HTR-8/SVneo (cell line): Measurements from ENCODE around the gene GTF2H2.
"Not testable (repeated sequence)": the region's sequence is repeated elsewhere in the genome, so short reads cannot be mapped to it uniquely, and the experiment has no call there.

Experiments
- DNase-seq: peaks from one replicate; pipeline ENCODE4 v3.0.0; 2011; ENCODE audit warnings: low spot score, mixed read lengths; ENCODE audit not compliant: insufficient read length
- FAIRE-seq: peaks from 2 replicates; lab custom pipeline; 2011; peaks lifted over from hg19 to GRCh38; lab: Jason Lieb, UNC

GTF2H2 gene

GRCh38 chr5:71067262-71067928 is at the start of gene GTF2H2:
Gene GTF2H2 (minus strand): TSS chr5:71067676. CDS start chr5:71062763, 4,913 bp downstream.
- not testable (repeated sequence) for DNase-seq, FAIRE-seq

GRCh38 chr5:71109730-71110275 is 42.3 kb upstream of the GTF2H2 start:
- not testable (repeated sequence) for FAIRE-seq

GRCh38 chr5:71099996-71100395 is 32.5 kb upstream of the GTF2H2 start:
- not testable (repeated sequence) for FAIRE-seq, DNase-seq

More at GRCh38 chr5:71109730-71110275, 42.3 kb upstream of the GTF2H2 start:
- not testable (repeated sequence) for DNase-seq

- not testable (repeated sequence) for DNase-seq, FAIRE-seq
Observed at GRCh38 chr5:71097930-71098203, 30.4 kb upstream of the GTF2H2 start.

GRCh38 chr5:71097173-71097929 is 29.9 kb upstream of the GTF2H2 start:
- not testable (repeated sequence) for DNase-seq, FAIRE-seq

GRCh38 chr5:71089773-71090172 is 22.3 kb upstream of the GTF2H2 start:
- not testable (repeated sequence) for FAIRE-seq, DNase-seq

GRCh38 chr5:71088754-71089153 is 21.3 kb upstream of the GTF2H2 start:
- not testable (repeated sequence) for DNase-seq, FAIRE-seq

GRCh38 chr5:71086145-71086544 is 18.7 kb upstream of the GTF2H2 start:
- FAIRE-seq, DNase-seq: not testable (repeated sequence)

GRCh38 chr5:71084280-71085063 is 17.0 kb upstream of the GTF2H2 start:
- not testable (repeated sequence) for FAIRE-seq, DNase-seq

GRCh38 chr5:71082898-71083297 is 15.4 kb upstream of the GTF2H2 start:
- not testable (repeated sequence) for DNase-seq, FAIRE-seq

- FAIRE-seq: peak; percentile 52
- not testable (repeated sequence) for DNase-seq
Observed at GRCh38 chr5:71082340-71082739, 14.9 kb upstream of the GTF2H2 start.

- FAIRE-seq, DNase-seq: not testable (repeated sequence)
Observed at GRCh38 chr5:71061322-71061721, 6.2 kb downstream of the GTF2H2 start.

- DNase-seq, FAIRE-seq: not testable (repeated sequence)
Observed at GRCh38 chr5:71059426-71059825, 8.1 kb downstream of the GTF2H2 start.

GRCh38 chr5:71044808-71045207 is 22.7 kb downstream of the GTF2H2 start:
- DNase-seq, FAIRE-seq: not testable (repeated sequence)

- FAIRE-seq, DNase-seq: not testable (repeated sequence)
Observed at GRCh38 chr5:71044128-71044527, 23.3 kb downstream of the GTF2H2 start.

GRCh38 chr5:71031046-71031776 is 36.3 kb downstream of the GTF2H2 start:
- not testable (repeated sequence) for DNase-seq, FAIRE-seq

- not testable (repeated sequence) for DNase-seq, FAIRE-seq
Observed at GRCh38 chr5:71025289-71025953, 42.1 kb downstream of the GTF2H2 start, which contains the start of gene NAIP. Gene NAIP (minus strand): TSS chr5:71025339. CDS start chr5:71012915, 12,424 bp downstream.

GRCh38 chr5:71020643-71021042 is 46.8 kb downstream of the GTF2H2 start:
- DNase-seq, FAIRE-seq: not testable (repeated sequence)
